HT-29 (cell line): ENCODE results near the gene MDGA2. TPM values are rescaled to one million over a fixed set of nuclear protein-coding genes. Genes with fewer than 3 reads are reported as not detected.
"Not testable (repeated sequence)": the region's sequence is repeated elsewhere in the genome, so short reads cannot be mapped to it uniquely, and the experiment has no call there.

Experiments
- DNase-seq: peaks from one replicate; pipeline ENCODE4 v3.0.0-alpha.2; 2015; ENCODE audit warnings: low spot score
- total RNA-seq: library from RNA; depleted of rRNA; stranded (reverse); fragments of >200 nt; shearing (Covaris generic); gene quantifications from 2 replicates; pipeline ENCODE4 v1.2.3, GENCODE V29; 2014

MDGA2 gene
- total RNA-seq, 1 experiment from 2014 or later: not detected

- not testable (repeated sequence) for DNase-seq
These were observed 432.8 kb downstream of the MDGA2 start for GRCh38 chr14:47242579-47242978.

- DNase-seq: no peak
These were observed 434.5 kb downstream of the MDGA2 start for GRCh38 chr14:47240748-47241437.

- DNase-seq: no peak
These were observed 439.8 kb downstream of the MDGA2 start for GRCh38 chr14:47235619-47236018.

DNA sequence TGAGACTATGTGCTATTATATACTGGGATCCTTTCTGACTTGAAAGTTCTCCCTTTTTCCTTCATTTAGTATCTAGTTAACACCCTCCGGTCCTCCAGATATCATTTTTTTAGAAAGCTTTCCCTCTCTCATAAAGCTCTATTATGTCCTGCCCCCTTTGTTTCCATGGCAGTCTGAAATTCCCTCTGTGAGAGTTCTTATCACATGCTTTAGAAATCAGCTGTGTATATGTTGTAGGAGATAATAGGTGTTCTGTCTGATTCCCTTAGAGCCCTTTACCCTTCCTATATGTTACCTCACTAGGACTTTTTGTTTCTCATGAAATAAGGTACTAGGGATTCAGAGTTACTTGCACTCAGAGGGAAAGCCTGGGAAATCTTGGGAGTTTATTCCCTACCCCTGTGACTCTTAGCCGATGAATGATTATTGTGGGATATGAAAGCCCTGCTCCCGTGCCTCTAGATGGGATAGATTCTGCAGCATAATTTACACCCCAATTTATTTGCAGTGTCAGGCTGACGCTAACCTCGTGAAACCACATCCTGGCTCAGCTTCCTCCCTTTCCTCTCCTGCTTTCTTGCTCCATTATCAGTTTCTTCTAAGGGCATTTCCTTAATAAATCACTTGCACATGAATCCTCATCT, 448.4 kb downstream of the MDGA2 start:
- no peak for DNase-seq

GRCh38 chr14:47223656-47224055, 451.7 kb downstream of the MDGA2 start:
- no peak for DNase-seq

DNA sequence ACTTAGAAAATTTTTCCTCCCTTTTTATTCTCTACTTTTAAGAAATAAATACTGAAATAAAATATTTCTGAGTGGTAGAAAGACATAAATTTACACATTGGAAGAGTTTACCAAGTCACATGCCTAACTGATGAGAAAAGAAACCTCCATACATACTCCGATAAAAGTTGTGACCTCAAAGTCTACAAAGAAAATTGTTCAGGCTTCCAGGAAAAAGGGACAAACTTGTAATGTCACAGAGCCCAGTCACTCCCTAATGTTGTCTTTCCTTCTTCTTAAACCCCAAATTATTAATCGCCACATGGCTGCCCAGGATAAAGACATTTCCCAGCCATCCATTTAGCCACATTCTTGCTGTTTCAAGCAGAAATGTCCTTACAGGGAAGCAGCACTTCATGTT, 455.3 kb downstream of the MDGA2 start:
- DNase-seq: no peak

- no peak for DNase-seq
These were observed 464.1 kb downstream of the MDGA2 start for GRCh38 chr14:47211263-47211662.

GRCh38 chr14:47210099-47210498, 465.3 kb downstream of the MDGA2 start:
- no peak for DNase-seq

GRCh38 chr14:47208434-47208833, 467.0 kb downstream of the MDGA2 start:
- no peak for DNase-seq

GRCh38 chr14:47207617-47208016, 467.8 kb downstream of the MDGA2 start:
- DNase-seq: no peak

DNA sequence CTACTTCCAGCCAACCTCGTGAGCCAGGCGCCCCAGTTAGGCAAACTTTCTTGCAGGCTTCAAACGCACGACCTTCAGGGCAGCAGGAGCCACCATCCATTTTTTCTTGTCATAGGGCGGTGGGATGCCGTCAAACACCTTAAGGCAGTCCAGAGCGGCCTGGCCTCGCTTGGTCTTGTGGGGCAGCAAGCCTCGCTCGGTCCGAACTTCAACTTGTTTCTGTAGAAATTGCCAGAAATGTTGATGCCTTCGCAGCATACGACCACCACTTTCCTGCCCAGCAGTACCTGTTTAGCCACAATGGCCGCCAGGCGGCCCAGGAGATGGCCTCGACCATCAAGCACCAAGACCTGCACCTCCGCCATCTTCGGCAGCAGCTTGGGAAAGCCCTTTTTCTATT, 474.7 kb downstream of the MDGA2 start:
- no peak for DNase-seq

DNA sequence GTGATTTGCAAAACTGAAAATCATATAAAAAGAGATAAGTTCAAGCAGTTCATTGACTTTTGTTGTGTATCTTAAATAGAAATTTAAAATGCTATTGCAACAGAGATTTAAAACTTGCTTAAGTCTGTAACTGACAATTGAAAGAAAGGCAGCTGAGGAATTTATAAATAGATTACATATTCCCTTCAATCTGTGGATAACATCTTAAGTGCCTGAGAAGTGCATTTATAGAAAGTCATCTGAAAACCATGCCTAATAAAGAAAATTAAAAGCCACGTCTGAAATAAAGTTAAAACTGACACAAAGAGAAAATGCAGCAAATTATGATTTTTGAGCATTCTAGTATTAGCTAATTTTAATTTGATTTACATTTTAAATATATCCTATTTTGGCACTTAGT, 479.8 kb downstream of the MDGA2 start:
- DNase-seq: no peak

DNA sequence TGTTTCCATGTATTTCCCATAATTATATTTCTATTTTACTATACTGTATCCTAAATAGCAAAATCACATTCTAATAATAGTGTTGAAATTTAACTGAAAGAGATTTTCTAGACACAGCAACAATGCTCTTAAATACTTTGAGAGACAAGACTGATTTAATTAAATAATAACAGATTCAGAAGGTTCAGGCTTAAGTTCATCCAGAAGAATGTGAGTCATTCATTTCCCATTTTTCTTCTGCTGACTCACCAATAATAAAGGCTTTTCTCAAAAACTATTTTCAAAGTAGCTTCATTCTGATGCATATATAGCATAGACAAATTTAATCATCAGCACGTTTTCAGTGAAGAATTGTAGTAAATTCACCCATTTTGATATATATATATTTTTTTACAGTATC, 481.4 kb downstream of the MDGA2 start:
- no peak for DNase-seq

- not testable (repeated sequence) for DNase-seq
These were observed 483.2 kb downstream of the MDGA2 start for GRCh38 chr14:47192203-47192602.

DNA sequence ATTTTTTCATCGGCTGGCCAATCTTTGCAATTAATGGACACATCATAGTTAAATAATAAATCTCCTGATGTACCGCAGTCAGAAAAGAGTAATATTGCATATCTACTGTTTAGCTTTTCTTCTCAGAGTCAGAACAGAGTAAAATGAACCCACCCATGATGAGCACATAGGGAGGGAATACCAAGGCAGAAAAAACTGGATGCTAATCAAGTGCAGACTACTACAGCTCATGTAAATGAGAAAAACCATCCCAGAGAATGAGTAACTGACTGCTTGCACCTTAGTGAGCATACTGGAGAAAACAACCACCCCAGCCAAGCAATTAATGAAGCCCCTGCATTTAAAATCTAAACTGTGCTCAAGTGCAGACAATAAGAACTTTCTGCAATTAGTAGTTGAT, 483.7 kb downstream of the MDGA2 start:
- DNase-seq: no peak

DNA sequence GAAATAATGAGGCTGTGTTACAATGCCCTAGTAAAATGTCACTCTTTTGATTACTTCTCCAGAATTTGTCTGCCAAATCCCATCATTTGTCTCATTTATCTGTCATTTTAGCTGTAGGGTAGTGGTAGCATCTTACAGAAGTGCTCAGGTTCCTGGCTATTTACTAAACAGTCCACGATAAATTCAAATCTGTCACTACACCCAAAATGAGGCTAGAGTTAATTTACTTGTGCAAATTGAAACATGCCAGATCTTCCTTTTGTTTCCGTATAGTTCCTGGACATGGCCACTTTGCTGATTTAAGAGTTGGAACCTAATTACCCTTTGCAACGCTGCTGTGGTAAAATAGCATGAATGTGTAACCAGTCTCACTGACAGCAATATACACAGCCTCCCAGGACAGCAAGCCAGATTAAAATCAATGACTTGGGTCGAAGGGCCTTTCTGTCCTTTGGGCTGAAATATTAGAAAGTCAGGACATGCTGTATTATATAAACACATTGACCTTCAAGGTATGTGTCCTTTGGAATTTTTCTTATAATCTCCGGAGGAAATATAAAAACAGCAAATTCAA, 485.4 kb downstream of the MDGA2 start:
- no peak for DNase-seq

DNA sequence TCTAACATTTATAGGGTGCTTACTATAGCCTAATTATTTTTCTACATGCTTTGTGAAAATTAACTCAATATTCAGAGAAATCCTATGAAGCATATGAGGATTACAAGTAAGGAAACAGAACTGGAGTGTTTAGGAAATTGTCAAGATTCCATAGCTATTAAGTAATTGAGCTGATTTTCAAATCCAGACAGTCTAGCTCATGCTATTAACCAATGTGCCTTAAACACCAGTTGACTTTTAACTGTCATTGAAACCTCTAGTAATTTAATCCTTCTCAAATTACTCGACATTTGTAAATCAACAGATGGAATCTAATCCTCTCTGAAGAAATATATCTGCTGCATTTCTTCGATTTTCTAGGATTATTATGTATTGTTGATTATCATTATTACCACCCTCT, 488.9 kb downstream of the MDGA2 start:
- DNase-seq: no peak

- no peak for DNase-seq
These were observed 495.5 kb downstream of the MDGA2 start for GRCh38 chr14:47179906-47180305.

- DNase-seq: not testable (repeated sequence)
These were observed 503.5 kb downstream of the MDGA2 start for GRCh38 chr14:47171896-47172295.

DNA sequence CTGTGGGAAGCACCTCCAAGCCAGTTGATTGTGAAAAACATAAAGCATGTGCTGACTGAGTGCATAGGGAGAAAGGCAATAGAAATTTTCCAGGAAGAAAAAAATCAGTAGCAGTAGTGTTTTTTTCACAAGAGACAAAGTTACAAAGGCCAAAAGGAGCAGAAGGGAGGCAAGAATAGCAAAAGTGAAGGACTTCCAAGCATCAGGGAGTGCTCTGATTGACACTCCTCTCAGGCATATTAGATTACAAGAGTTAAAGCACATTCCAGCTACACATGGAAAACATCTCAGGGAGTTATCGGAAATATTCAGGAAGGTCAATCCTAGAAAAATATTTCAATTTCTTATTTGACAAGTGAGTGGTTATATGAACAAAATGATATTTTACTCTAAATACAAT, 508.0 kb downstream of the MDGA2 start:
- DNase-seq: no peak

DNA sequence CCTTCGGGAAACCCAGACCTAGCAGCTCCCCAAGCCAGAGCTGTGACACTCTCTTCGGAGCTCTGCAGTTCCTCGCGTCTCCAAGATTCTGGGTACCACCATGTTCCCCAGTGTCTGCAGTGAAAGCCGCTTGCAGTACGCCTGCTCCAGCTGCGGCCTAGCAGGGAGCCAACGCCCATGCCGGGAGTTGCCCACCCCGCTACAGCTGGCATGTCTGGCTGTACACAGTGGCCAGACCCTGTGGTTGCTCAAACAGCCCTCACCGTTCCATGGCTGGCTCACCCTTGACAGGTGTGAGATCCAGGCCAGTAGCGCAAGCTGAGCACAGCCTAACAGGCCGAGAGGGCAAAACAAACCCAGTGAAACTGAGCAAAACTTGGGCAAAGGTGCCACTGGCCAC, 520.0 kb downstream of the MDGA2 start:
- no peak for DNase-seq

GRCh38 chr14:47154276-47154797, 521.1 kb downstream of the MDGA2 start:
- no peak for DNase-seq

DNA sequence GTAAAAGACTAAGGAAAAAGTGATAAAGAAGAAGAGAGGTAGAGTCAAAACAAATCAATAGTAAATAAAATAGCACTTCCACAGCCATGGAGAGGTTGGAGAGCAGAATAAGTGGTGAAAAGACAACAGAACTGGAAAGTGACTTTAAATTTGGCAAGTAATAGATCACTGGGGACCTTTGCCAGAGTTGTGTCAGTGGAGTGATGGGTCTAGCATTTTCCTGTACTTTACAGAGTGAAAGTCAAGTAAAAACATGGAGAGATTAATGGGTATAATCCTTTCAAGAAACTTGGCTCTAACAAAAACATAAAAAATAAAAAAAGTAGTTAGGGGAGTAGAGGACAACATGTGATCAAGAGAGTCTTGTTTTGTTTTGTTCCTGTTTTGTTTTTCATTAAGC, 521.7 kb downstream of the MDGA2 start:
- DNase-seq: no peak
